NCI-H510A treated with DMSO at 0.1 percent for 48 hours (cell line): ENCODE data around the gene AGRP.
"Not testable (repeated sequence)": the region's sequence is repeated elsewhere in the genome, so short reads cannot be mapped to it uniquely, and the experiment has no call there.

Source experiments
- DNase-seq: peaks from one replicate; lab custom pipeline; 2025; lab: John Stamatoyannopoulos, UW

The AGRP gene, protein sequence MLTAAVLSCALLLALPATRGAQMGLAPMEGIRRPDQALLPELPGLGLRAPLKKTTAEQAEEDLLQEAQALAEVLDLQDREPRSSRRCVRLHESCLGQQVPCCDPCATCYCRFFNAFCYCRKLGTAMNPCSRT

DNA sequence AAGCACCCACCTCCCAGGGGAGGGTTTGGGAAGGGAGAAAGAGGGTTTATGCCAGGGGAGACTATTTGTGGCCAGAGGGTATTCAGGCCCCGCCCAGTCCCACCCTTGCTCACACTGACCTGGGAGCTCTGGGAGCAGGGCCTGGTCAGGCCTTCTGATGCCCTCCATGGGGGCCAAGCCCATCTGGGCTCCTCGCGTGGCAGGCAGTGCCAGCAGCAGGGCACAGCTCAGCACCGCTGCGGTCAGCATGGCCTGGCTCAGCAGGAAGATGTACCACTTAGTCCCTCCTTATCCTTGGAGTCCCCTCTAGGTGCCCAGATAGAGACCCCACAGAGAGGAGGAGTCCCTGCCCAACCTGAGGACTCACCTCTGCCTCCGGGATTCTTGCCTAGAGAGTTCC, at the start of gene AGRP:
AGRP (minus strand) TSS at position 398 of the 400 bp plus-strand sequence; CDS start at position 249, 149 bp downstream.
- no peak for DNase-seq

DNA sequence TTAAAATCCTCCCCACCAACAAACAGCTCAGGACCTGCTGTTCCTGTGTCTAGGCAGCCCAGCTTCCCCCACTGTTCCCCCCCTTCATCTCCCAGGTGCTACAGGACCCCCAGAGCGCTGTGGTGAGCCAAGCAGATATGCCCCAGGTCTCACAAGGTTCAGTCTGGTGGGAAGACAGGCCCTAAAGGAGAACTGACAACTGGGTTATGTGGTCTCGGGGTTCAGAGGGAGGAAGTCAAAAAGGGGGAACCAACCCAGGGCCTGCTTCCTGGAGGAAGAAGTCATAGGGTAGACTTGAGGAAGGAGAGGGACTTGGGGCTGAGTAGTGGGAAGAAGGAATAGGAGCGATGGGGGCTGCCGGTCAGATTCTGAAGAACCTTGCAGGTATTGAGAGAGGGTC, 47.9 kb upstream of the AGRP start:
- DNase-seq = no peak

DNA sequence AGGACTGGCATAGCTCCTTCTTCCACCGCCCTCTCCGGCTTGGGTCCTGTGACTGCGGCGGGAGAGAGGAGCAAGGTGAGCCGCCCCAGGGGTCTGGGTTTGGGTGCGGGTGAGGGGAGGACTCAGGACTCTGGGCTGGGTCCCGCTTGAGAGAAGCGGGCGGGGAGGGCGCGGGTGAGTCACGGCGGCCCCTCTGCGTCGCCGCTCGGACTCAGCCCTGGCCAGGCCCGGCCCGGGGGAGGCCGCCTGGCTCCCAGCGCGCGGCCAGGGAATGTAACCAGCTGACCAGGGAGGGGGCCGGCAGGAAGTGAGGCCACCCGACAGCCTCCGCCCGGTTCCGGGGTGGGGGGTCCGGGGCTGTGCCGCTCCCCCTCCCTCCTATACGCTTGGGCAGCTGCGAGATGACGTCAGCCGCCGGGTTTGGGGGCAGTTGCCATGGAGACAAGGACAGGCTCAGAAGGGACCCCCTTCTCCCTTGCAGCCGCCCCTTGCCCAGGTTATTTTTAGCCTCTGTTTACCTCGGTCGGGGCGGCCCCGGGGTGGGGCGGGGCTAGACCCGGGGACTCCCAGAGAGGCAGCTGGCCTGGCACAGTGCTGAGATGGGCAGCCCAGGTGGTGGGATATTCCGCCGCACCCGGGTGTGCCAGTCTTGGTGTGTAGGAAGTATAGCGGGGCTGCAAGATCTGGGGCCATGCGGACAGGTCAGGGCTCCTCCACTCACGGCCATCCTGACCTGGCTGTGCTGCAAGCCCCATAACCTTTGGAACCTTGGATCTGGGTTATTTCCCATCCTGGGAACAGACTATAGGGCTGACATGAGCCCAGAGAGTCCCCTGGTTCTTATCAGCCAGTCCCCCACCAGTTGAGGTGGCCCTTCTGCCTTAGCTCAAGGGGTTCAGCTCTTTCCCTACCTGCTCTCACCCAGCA, 46.9 kb upstream of the AGRP start:
- DNase-seq = no peak

DNA sequence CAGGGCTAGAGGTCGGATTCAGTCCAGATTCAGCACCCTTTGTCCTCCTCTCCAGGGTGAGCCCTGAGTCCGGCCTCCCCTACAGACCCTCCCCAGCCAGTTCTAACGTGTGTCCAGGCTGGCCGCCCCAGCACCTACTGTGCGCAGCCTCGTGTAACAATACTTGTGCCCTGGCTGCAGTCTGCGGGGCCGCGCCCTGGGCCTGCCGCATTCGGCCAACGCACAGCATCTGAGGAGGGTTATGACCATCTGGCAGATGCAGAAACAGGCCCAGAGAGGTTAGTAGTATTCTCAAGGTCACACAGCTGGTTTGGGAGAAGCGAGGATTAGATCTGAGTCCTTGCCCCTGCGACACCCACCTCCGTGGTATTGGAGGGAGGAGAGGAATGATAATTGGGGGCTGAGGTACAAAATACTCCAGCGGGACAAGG, 46.2 kb upstream of the AGRP start:
- DNase-seq = no peak

DNA sequence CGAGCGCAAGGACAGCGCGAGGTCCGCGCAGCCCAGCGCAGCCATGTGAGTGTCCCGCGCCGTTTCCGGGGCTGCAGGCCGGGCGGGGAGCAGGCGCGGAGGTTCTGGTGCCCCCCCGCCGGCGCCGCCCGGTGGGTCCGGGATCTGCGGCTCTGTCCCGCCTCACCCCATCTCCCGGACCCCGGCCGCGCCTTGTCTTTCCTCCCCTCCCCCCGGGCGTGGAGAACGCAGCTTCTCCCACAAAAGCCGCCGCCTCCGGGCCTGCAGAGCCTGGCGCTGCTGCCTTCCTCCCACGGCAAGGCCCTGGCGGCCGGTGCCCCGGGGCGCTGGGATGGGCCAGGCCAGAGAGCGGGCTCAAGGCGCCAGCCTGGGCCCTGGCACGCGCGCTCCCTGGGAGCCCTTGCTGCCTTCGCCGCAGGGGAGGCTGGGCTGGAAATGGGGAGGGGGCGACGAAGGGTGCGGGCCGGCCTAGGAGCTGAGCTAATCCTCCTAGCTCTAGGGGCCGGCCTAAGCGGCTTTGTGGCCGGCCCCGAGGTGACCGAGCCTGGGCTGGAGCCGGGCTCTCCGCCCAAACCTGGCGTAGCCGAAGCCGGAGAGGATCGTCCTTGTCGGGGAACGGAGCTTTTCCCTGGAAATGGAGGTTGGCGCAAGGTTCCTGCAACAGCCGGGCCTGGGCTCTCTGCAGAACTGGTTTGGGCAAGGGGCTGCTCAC, 45.7 kb upstream of the AGRP start:
- no peak for DNase-seq

DNA sequence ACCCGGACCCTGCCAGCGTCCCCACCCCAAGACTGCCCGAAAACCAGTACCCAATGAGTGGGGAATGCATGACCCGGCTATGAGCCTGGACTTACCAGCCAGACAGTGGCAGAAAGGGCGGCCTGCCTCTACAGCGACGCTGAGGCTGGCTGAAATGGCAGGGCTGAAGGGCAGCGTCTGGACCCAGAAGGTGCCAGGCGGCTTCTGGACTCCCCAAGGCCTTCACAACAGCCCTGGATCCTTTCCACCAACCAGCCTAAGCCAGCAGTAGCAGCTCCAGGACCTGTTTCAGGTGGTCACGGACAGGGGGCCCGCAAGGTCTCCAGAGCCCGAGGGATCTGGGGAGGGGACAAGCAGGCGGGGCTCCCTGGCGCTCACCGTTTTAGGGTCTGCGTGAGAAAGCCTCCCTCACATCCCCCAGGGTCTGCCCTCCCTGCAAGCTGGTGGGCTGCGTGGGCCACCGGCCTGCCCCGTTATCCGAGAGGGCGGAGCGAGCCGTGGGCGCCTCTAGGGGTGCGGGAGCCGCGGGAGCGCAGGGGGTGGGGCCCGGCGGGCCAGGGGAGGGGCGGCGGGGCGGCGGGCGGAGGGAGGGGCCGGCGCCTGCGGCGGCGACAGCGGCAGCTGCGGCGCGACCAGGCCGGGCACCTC, 45.0 kb upstream of the AGRP start, which contains the start of gene RIPOR1:
RIPOR1 (plus strand) TSS at position 608 of the 648 bp plus-strand sequence. CDS start 9,618 bp downstream, outside the sequence.
- DNase-seq = peak; percentile 11

DNA sequence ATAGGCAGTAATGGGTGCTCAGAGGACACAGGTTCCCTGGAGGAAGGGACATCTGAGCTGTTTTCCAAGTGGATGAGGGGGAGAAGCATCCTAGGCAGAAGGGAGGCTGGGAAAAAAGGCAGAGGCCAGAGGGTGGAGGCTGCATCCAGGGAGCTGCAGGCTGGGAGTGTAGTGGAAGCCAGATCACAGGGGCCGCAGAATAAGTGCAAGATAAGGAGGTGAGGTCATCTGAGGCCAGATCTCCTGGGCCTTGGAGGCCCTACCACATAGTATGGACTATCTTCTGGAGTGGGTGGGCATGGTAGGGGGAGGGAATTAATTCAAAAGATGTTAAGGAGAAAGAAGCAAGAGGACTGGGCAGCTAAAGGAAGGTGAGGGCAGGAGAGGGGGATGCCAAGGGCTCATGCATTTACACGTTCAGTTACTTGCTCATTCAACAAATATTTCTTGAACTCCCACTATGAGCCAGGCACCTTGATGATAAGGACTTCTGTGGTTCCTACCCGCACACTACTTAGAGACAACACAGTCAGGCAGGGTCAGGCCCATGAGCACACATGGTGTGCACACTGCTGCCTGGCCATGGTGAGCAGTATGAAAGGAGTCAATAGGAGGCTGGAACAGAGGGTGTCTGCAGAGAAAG, 42.9 kb upstream of the AGRP start:
- DNase-seq = no peak

DNA sequence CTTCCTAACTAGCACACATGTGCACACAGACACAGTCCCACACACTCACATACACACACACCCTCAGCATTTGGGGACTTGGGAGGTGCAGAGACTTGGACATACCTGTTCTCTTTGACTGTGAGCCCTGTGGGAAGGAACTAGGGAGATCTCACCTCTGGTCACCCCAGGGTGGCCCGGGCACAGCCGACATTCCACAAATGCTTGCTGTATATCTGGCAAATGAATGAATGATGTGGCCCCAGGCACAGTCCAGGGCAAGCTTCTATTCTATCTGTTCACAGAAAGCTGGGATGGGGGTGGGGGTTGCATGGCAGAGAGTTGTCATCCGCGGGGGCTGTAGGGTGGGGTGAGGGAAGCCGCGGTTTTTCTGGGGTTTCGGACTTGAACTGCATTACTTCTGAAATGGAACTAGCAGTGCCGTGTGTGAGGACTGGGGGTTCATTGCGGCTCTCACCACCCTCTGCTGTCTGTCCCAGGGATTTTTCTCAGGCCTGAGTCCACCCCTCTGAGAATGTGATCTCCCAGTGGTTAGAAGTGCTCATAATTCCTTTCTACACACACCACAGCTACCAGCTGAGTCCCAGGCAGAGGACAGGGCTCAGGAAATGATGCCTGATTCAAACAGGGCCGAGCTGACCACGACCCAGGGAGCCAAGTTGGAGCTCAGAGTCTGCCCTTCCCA, 42.0 kb upstream of the AGRP start:
- no peak for DNase-seq

DNA sequence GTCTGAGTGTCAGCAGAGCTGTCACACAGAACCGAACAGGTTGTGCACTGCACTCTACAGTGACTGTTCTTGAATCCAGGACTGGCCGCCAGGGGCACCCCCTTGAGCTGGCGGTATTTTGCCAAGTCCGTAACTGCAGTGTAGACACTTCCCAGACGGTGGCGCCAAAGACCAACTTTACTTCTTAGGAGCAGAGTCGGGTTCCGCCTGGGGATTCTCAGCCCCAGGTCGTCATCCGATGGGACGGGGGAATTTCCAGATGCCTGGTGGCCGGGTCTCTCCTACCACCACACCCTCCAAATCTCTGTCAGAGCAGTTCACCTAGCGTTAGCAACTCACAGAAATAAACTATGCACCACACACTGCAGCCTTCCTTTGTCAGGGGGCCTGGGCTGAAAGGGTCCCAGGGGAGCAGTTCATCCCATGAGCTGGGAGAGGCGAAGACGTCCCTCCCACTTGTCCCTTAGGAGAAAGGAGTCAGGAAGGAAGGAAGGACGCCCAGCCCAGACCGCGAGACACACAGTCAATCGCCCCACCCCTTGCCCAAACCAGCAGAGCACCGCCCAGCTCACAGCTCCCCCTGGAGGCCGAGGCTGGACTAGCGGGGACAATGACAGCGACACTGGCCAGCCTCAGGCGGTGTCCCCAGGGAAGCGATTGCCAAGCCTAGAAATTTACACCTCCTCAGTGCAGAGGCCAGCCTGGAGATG, 37.9 kb upstream of the AGRP start:
- peak; percentile 78 for DNase-seq

DNA sequence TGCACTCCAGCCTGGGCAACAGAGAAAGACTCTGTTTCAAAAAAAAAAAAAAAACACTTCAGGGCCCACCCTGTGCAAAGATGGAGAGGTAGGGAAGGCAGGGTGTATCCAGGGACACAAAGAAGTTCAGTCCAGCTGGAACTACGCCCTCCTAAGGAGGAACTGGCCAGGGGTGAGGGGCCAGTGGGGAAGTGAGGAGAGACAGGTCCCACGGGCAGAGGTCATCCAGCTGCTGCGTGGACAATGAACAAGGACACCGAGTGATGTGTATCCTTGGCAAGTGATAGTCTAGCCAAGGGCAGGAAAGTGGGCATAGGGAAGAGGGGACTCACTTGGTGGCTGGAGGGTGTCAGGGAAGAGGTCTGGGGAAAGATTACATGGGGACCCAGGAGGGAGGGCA, 35.9 kb upstream of the AGRP start:
- no peak for DNase-seq

DNA sequence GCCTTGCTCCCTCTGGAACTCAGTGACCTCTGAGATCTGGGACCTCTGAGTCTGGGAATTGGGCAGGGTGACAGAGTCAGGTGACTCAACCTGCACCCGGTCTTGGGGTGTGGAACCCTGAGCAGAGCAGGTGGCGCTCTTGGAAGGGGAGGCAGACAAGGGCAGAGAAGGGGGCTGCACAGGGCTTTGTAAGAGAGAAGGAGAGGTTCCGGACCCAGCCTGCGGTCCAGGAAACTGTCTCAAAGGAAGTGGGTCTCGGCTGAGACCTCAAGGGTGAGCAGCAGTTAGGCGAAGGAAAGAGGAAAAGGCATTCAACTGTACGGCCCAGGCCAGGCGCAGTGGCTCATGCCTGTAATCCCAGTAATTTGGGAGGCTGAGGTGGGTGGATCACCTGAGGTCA, 35.3 kb upstream of the AGRP start:
- DNase-seq = no peak

DNA sequence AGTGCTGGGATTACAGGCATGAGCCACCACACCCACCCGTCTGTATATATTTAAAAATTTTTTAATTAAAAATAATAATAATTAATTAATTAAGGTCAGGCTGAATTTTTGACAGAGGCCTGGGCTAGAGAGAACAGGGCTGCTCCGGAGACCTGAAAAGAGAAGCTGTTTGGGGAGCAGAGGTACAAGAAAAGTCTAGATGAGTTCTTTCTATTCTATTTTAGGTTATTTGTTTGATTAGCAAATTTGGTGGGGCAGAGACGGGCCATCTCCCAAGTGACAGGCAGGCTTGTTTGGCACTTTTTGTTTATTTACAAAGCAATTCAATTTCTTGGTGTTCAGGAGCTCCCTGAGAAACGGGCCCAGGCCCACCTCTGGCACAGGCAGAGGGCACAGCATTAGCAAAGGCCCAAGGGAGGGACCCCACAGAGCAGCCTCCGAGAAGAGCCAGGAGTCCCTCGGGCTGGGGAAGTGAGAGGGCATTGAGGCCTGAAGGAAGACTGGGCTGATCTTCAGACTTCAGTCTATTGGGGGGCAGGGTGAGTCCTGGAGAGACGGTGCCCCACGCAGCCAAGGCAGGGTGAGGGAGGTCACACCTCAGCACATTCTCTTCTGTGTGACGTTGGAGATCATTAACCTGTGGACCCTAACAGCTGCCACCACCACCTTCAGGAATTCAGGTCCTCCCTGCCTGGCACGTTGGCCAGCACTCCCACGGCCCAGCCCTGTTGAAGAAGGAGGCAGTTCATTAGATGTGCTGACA, 34.5 kb upstream of the AGRP start:
- DNase-seq = no peak

DNA sequence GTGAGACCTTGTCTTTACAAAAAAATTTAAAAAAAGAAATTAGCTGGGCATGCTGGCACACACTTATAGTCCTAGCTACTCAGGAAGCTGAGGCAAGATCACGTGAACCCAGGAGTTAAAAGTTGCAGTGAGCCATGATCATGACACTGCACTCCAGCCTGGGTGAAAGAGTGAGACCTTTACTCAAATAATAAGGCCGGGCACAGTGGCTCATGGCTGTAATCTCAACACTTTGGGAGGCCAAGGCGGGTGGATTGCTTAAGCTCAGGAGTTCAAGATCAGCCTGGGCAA, 33.8 kb upstream of the AGRP start:
- DNase-seq = no peak

DNA sequence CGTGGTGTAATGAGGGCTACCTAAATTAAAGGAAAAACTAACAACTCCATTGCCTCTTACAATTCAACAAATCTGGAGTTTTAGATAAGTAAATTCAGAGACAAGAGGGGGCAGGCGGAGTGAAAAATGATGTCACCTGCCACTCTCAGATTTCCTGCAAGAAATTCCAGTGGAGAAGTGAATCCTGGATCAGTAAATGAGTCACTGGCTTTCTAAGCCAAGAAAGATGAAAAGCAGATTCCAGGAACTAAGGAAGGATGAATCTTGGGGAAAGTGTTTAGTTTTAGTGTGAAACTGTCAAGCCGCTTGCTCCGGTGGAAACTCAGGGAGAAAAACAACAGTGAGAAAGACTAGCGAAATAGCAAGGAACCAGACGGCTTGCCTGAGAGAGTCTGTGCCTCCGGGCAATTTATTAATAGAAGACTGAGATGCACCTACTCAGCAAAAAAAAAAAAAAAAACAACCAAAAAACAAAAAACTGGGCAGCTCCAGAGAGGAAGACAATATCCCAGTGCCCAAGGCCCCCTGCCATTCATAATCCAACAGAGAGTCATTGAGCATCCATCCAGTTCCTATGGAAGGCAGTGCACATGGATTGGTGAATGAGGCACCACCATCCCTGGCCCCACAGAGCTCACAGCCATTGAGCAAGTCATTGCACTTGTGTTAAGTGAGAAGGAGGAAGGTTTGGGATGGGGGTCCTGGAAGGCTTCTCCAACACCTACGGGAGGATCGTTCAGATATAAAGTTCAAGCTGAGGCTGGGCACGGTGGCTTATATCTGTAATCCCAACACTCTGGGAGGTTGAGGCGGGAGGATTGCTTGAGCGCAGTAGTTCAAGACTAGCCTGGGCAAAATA, 33.2 kb upstream of the AGRP start:
- no peak for DNase-seq

DNA sequence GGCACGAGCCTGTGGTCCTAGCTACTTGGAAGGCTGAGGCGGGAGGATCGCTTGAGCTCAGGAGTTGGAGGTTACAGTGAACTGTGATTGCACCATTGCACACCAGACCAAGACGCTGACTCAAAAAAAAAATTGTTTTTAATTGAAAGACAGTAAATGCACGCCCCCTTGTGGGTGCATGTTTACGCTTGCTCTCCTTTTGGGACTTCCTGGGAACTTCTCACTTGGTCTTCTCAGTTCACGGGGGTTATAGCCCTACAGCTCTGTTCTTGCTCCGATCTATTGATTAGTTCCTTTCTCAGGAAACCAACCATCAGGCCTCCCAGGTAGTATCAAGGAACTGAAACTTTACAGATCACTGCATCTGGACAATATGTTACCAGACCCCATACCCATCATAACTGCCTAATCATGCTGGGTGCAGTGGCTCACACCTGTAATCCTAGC, 31.1 kb upstream of the AGRP start:
- peak; percentile 45 for DNase-seq

DNA sequence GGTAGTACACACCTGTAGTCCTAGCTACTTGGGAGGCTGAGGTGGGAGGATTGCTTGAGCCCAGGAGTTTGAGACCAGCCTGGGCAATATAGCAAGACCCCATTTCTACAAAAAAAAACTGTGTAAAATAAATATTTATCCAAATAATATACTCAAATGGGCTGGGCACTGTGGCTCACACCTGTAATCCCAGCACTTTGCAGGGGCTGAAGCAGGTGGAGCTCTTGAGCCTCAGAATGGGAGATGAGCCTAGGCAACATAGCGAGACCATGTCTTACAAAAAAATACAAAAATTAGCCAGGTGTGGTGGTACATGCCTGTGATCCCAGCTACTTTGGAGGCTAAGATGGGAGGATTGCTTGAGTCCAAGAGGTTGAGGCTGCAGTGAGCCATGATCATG, 30.5 kb upstream of the AGRP start:
- DNase-seq = not testable (repeated sequence)

DNA sequence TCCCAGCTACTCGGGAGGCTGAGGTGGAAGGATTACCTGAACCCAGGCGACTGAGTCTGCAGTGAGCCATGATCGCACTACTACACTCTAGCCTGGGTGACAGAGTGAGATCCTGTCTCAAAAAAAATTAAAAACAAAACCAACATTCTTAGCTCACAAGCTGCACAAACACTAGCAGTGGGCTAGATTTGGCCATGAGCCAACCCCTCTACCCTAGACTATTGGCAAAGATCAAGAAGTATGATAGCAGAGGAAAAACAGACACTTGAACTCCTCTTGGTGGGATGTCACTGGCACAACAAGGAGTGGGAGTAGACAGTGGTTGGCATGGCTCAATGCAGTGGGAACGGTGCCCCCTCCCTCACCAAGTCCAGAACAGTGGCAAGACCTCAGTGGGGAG, 25.7 kb upstream of the AGRP start:
- DNase-seq = no peak

DNA sequence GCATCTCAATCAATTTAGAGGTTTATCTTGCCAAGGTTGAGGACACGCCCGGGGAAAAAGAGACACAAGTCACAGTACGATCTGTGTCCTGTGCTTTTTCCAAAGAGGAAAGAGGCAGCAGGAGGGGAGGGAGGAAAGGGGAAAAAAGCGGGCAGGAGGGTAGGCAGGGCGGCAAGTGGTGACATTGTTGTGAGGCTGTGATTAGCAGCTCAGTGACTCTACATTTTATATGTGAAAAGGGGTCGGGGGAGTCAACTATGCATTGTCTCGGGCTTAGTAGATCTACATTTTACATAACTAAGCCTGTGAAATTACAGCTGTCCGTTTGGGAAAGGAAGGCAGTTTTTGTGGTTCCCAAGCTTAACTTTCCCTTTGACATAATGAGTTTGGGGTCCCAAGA, 23.1 kb upstream of the AGRP start:
- DNase-seq = no peak
